ENCODE measurements around the gene GABRB3.

DNA sequence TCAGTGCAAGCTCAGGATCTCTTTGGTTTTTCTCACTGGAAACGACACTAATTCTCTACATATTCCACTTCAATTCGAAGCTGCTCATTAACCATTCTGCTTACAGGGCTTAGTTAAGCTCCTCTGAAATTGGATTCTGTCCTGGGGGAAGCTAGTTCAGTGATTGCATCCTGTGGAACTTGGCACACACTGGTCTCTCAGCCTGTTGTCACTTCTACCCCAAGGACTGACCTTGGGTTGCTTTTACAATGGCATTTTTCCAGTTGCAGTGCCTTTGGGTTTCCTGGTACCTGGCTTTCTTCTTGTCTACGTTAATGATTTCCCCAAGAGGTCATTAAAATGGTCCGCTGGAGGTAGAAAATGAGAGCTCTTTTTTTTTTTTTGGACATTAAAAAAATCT lies 33.3 kb upstream of the GABRB3 start:
- no peak for TF ChIP-seq EZH2 (IDR thresholded peaks at IDR 0.05; ENCODE audit: borderline replicate concordance)
- TF ChIP-seq, protein P1, sequence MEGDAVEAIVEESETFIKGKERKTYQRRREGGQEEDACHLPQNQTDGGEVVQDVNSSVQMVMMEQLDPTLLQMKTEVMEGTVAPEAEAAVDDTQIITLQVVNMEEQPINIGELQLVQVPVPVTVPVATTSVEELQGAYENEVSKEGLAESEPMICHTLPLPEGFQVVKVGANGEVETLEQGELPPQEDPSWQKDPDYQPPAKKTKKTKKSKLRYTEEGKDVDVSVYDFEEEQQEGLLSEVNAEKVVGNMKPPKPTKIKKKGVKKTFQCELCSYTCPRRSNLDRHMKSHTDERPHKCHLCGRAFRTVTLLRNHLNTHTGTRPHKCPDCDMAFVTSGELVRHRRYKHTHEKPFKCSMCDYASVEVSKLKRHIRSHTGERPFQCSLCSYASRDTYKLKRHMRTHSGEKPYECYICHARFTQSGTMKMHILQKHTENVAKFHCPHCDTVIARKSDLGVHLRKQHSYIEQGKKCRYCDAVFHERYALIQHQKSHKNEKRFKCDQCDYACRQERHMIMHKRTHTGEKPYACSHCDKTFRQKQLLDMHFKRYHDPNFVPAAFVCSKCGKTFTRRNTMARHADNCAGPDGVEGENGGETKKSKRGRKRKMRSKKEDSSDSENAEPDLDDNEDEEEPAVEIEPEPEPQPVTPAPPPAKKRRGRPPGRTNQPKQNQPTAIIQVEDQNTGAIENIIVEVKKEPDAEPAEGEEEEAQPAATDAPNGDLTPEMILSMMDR (IDR thresholded peaks at IDR 0.05; ENCODE audit: poor library complexity): no peak
